ENCODE measurements around the gene EFHD2. TPM values are rescaled to one million over a fixed set of nuclear protein-coding genes. Genes with fewer than 3 reads are reported as not detected.
"Not testable (repeated sequence)": the region's sequence is repeated elsewhere in the genome, so short reads cannot be mapped to it uniquely, and the experiment has no call there.

Gene EFHD2
- polyA plus RNA-seq, 3 donors, result 11.8 to 15.6 (median 15.0) TPM

- no peak for DNase-seq
Observed at GRCh38 chr1:15448877-15449462, 39.3 kb downstream of the EFHD2 start.

DNA sequence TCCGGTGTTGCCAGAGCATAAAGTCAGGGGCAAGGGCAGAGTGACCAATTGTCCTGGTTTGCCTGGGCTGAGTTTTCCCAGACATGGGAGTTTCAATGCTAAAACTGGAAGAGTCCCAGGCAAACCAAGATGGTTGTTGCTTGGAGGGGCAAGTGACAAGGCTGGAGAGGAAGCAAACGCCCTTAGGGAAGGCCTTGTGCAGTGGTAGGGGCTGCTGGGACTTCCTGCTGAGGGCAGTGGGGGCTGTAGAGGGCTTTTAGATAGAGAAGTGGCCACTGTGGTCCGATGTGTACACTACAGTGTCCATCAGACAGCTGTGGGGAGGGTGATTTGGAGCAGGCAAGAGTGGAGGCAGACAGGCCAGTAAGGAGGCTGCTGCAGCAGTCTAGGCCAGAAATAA, 39.9 kb downstream of the EFHD2 start:
- DNase-seq, result no peak

DNA sequence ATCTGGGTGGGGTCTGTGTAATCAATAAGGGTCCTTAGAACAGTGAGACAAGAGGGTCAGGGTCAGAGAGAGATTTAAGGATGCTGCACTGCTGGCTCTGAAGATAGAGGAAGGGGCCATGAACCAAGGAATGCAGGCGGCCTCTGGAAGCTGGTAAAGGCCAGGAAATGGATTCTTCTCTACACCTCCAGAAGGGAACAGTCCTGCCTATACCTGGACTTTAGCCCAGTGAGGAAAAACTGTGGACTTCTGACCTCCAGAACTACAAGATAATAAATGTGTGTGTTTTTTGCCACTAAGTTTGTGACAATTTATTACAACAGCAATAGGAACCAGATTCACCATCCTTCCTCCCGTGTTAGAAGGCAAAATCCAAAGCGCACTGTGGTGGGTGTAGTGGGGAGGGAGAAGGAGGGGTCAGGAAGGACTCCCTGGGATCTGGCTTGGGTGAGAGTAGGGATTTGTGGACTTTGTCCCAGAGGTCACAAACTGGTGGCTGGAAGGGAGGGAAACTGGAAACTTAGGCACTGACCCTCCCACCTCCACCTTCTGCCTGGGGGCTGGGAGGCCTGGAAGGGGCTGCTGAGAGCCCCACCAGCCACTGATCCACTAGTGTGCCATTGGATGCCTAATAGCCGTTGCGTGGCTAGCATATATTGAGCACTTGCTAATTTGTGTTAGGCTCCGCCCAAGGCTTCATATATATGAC, 41.5 kb downstream of the EFHD2 start:
- no peak for DNase-seq

DNA sequence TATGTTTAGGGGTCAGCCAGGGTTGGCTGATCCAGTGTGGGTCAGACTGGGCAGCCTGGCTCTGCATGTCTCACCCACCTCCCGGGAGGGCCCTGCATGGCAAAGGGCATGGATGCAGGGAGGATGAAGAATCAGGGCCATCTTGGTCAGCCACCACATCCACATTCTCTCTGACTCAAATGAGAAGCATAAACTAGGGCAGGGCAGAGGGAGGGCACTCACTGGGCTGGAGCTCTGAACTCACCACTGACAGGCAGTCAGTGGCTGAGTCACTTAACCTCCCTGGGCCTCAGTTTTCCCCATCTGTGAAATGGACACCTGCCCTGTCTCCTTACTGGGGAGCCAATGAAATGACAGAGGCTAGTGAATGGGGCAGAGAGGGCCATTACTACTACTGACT, 42.5 kb downstream of the EFHD2 start:
- no peak for DNase-seq

DNA sequence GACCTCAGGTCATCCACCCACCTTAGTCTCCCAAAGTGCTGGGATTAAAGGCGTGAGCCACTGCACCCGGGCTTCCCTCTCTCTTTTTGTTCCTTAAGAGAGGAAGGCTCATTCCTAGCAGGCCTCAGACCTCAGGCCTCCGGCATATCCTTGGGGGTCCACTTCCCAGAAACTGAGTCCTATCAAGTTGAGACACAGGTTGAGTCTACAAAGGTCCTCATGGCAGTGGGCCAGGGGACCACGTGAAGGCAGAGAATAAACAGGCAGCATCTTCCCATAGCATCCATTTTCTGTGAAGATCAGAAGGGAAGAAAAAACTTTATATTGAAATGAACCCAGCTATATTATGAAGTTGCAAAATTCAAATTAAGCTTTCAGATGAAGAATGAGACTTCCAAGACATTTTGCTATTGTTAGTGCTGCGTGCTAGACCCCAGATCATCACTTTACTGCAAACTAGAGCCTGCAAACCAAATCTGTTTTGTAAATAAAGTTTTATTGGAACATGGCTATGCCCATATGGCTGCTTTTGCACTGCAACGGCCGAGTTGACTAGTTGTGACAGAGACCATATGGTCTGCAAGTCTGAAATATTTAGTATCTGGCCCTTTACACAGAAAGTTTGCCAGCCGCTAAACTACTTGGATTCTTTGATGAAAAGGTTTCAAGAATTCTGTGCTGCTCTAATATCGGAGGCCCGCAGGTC, 43.3 kb downstream of the EFHD2 start:
- DNase-seq, result no peak

- DNase-seq, result no peak
Observed at GRCh38 chr1:15453734-15454133, 44.0 kb downstream of the EFHD2 start.

- DNase-seq, result no peak
Observed at GRCh38 chr1:15454256-15454655, 44.6 kb downstream of the EFHD2 start.

- DNase-seq, result no peak
Observed at GRCh38 chr1:15455522-15455921, 45.8 kb downstream of the EFHD2 start.

- no peak for DNase-seq
Observed at GRCh38 chr1:15456313-15456954, 46.7 kb downstream of the EFHD2 start, which contains the start of gene CELA2A. Gene CELA2A, plus strand, starts transcription at chr1:15456732. Its CDS starts 22 bp downstream, at chr1:15456754.

DNA sequence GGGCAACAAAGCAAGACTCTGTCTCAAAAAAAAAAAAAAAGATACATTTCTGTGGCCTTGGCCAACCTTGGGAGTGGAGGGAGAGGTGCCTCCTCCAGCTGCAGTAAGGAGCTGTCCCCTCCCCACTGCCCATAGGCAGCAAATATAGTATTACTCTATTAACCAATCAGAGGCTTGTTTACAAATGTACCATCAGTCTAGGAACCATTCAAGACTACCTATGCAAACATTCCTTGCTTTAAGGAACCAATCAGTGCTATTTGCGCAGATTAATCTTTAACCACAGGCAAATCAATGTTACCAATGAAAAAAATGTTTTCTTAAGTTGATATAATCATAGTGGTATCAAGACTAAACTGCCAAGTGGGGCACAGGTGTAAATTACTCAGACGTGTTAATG, 47.9 kb downstream of the EFHD2 start:
- no peak for DNase-seq

- DNase-seq, result not testable (repeated sequence)
Observed at GRCh38 chr1:15458388-15458787, 48.7 kb downstream of the EFHD2 start.

DNA sequence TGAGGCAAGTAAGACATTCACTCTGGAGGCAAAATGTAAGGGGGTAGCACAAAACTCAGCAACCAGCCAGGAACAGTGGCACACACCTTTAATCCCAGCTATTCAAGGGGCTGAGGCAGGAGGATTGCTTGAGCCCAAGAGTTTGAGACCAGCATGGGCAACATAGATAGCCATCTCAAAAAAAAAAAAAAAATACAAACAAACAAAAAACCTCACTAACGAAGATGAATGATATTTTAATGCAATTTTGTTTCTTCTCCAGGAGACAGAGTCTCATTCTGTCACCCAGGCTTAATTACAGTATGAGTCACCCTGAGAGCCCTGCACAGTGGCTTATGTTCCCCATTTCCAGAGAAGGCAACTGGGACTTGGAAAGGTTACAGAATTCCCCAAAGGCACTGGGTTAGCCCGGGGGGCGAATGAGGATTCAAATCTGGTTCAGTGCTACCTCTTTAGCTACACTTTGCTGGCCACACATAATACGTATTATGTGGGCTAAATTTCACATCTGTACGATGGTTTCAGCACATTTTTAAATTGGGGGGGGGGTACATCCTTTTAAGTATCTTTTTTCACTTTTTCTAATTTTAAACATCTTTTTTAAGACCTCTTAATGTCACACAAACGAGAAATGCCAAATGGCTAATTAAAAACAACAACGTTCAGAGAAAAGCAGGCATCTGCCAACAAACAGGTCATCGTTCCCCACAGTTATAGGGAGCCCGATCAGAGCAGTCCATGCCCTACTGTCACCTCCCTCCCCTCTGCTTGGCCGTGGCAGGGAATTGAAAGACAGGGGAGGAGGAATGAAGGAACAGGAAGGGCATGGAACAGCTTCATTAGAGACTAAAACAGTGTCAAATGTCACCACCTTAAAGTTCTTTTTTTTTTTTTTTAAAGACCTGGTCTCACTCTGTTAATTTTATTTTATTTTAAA, 50.4 kb downstream of the EFHD2 start:
- no peak for DNase-seq

DNA sequence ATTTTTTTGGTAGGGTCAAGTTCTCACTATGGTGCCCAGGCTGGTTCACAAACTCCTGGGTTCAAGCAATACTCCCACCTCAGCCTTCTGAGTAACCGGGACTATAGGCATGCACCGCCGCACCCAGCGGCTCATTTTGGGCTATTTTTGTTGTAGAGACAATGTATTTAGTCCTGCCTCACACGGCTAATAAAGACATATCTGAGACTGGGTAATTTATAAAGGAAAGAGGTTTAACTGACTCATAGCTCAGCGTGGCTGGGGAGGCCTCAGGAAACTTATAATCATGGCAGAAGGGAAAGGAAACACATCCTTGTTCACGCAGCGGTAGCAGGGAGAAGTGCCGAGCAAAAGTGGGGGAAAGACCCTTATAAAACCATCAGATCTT, 51.0 kb downstream of the EFHD2 start:
- no peak for DNase-seq

DNA sequence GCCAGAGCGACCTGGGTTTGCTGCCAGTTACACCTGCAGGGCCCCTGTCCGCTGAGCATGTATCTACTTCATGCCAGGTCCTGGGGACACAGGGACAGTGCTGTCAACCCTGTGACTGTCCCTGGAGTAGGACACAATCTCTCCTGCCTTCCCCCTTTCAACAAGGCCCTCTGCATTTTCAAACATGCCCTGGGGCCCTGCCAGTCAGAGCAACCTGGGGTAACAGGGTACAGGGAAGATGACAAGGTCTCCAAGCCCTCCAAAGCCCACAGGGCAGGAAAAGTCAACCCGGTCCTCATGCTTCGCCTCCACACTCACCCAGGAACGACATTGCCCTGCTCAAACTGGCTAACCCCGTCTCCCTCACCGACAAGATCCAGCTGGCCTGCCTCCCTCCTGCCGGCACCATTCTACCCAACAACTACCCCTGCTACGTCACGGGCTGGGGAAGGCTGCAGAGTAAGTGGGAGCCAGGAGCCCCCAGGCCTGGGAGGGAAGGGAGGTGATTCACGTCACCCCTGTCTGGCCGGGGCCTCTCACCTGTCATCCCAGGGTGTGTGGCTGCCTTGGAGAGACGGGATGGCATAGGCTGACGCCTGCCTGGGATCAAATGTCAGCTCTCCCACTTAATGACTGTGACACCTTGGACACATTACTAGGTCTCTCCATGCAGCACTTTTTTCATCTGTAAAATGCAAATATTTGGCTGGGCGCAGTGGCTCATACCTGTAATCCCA, 53.5 kb downstream of the EFHD2 start:
- peak; percentile 39 for DNase-seq

GRCh38 chr1:15463926-15464322, 54.2 kb downstream of the EFHD2 start:
- DNase-seq, result not testable (repeated sequence)

DNA sequence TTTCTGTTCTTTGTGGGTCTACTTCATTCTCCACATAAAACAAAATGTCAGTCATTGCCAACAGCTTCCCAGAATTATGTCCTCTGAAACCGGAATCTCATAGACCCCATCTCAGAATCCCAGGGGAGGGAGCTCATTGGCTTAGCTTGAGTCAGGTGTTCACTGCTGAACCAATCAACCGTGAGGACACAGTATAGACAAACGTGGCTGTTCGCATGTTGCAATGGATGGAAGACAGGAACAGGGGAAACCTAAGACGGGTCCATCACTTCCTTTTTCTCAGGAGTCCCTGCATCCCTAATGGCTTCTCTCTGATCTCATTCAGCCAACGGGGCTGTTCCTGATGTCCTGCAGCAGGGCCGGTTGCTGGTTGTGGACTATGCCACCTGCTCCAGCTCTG, 56.0 kb downstream of the EFHD2 start:
- no peak for DNase-seq

- not testable (repeated sequence) for DNase-seq
Observed at GRCh38 chr1:15466955-15467625, 57.4 kb downstream of the EFHD2 start.

- no peak for DNase-seq
Observed at GRCh38 chr1:15468145-15468544, 58.5 kb downstream of the EFHD2 start.

DNA sequence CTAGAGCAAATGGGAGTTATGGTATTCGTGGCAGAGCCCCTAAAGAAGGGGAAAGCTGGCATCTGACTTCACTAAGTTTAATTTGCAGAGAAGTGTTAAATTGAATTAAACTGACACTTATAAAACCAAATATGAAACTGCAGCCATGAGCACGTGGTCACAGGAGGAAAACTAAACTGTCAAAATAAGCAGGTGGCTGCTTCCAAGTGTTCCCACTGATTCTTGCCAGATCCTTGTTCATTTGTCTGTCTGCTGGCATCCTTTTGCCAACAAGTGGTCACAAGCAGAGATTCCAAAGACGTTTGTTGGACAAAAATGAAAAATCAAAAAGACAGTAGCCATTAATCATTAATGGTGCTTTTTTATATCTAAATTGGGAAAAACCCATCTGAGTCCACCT, 59.7 kb downstream of the EFHD2 start:
- DNase-seq, result no peak

GRCh38 chr1:15469821-15470448, 60.2 kb downstream of the EFHD2 start:
- not testable (repeated sequence) for DNase-seq
